ENCODE results near the gene PLCB1.

The PLCB1 gene

DNA sequence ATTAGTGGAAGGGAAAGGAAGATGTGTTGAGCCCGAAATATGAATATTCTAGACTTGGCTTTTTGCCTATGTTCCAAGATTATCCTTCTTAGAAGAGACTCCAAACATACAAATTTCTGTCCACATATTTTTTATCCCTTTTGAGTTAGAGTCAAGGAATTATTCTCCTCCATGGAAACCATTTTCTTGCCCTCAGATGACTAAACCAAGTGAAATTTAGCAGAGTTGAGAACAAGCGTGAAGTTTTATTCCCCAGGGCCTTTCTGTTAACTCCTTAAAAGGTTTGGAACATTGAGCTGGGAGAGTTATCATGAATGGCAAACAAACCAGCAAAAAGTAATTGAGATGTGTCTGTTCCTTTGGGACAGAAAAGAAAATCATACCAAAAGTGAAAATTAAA is 650.7 kb downstream of the PLCB1 start:
- TF ChIP-seq GATA3 (IDR thresholded peaks at IDR 0.05; ENCODE audit: low read depth, low read length) = no peak
- TF ChIP-seq GATA2 (IDR thresholded peaks at IDR 0.05; ENCODE audit: low read depth, low read length) = no peak

DNA sequence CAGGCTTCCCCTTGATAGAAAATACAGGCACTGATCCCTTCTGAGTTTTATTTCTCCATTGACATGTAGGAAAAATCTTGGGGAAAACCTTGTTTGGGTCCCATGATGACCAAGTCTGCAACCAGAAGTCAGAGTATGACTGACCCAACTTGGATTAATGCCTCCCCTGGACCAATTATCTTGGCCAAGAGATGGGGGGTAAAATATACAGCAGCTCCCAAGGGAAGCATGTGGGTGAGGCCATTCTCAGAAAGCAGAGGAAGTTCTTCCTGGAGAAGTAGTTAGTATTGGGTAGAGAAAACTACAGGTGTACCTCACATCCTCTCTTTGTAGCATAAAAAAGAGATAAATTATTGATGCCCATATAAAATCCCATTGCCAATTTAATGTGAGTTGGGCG is 651.7 kb downstream of the PLCB1 start:
- TF ChIP-seq GATA2 (IDR thresholded peaks at IDR 0.05; ENCODE audit: low read depth, low read length) (no peak), GATA3 (IDR thresholded peaks at IDR 0.05; ENCODE audit: low read depth, low read length) (no peak)

DNA sequence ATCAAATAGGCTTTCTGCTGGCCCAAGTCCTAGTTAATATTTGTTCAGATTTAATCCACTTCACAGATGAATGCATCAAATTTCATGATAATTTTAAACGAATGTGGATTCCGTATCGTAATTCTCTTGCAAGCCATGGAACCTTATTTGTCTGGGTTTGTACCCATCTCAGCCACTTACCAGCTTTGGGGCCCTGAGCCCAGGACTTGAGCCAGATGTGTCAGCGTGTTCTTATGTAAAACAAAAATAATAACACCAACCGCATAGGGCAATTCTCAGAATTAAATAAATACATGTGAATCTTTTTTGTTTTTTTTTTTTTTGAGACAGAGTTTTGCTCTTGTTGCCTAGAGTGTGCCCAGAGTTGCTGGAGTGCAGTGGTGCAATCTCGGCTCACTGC is 654.3 kb downstream of the PLCB1 start:
- TF ChIP-seq GATA3 (IDR thresholded peaks at IDR 0.05; ENCODE audit: low read depth, low read length) = no peak
- TF ChIP-seq GATA2 (IDR thresholded peaks at IDR 0.05; ENCODE audit: low read depth, low read length) = no peak

DNA sequence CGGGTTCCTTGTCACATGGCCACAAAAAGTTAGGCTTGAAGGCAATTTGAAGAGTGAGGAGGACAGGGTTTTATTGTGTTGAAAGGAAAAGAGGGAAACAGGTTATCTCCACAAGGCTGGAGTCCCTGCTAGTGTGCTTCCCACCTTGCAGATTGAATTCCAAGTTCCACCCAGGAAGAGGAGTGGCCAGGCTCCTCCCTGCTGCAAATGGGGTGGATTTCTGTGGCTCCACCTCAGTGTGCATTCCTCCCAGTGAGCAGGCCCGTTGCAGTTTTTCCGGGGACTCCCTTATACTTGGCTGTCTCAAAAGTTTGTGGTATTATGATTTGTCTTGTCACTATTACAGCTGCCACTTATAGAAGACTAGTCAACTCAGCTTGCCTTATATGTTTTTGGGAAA is 655.0 kb downstream of the PLCB1 start:
- no peak for TF ChIP-seq GATA2 (IDR thresholded peaks at IDR 0.05; ENCODE audit: low read depth, low read length)
- no peak for TF ChIP-seq GATA3 (IDR thresholded peaks at IDR 0.05; ENCODE audit: low read depth, low read length)

DNA sequence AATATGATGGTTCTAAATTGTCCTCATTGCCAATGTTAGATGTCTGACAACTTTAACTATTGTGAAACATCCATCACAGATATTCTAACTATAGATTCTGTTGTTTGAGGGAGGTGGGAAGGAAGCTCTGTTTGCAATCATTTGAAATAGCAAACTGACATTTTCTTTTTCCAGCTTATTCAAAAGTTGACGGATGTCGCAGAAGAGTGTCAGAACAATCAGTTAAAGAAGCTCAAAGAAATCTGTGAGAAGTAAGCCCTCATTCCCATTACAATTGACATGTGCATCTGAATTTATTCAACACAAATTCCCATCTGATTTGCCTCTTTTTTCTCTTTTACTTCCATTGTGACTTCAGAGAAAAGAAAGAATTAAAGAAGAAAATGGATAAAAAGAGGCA is 656.2 kb downstream of the PLCB1 start:
- TF ChIP-seq GATA3 (IDR thresholded peaks at IDR 0.05; ENCODE audit: low read depth, low read length) (no peak), GATA2 (IDR thresholded peaks at IDR 0.05; ENCODE audit: low read depth, low read length) (no peak)

DNA sequence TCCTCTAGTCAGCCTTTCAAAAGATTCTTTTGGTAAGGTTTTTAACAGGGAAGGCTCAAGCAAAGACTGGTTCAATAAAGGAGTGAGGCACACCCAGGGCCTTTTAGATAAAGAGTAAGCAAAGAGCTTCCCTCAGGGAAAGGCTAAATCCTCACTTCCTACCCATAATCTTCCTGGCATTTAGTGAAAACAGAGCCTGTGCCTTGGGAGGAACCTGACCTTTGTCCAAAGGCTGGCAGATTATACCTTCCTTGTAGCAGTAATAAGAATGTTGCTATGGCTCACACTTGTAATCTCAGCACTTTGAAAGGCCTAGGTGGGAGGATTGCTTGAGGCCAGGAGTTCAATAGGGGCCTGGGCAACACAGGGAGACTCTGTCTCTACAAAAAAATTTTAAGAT is 656.8 kb downstream of the PLCB1 start:
- TF ChIP-seq GATA2 (IDR thresholded peaks at IDR 0.05; ENCODE audit: low read depth, low read length) (no peak), GATA3 (IDR thresholded peaks at IDR 0.05; ENCODE audit: low read depth, low read length) (no peak)

DNA sequence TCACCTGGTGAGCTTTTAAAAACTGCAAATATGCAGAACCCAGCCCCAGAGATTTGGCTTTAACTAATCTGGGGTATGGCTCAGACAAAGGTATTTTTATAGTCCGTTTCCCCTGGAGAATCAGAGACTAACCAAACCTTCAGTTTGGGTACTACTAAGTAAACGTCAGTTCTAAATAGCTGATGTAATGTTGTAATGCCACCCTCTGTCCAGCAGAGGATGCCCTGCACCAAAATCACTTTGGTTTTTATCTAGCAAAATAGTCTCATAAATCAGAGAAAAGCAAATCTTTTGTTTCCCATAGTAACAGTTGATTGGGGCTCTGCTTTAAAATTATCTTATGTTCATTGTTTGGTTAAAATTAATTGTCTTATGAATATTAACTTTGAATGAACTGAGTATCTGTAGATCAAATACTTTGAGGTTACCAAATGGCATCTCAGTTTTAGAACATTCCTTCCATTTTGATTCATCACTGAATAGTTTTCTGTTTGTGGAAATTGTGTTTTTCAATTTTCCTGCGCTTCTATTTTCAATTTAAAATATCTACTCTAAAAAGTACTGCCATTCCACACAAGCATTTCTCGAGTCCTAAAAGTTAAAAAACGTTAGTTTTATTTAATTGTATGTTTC is 658.5 kb downstream of the PLCB1 start:
- no peak for TF ChIP-seq GATA3 (IDR thresholded peaks at IDR 0.05; ENCODE audit: low read depth, low read length)
- TF ChIP-seq GATA2 (IDR thresholded peaks at IDR 0.05; ENCODE audit: low read depth, low read length) = no peak

DNA sequence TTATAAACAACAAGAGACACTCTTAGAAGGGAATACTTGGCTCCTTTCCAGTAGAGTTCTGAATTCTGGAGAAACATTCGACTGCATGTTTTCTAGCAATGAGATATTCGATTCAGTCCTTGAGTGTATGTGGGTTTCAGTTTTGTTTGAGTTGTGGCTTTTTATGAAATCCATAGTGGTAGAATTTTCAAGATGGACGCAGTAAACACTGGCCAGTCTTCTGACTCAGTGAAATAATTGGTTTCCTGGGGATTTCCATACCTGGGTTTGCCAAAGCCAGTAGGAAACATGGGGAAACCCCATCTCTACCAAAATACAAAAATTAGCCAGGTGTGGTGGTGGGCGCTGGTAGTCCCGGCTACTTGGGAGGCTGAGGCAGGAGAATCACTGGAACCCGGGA is 663.3 kb downstream of the PLCB1 start:
- TF ChIP-seq GATA3 (IDR thresholded peaks at IDR 0.05; ENCODE audit: low read depth, low read length) = no peak
- TF ChIP-seq GATA2 (IDR thresholded peaks at IDR 0.05; ENCODE audit: low read depth, low read length) = no peak

DNA sequence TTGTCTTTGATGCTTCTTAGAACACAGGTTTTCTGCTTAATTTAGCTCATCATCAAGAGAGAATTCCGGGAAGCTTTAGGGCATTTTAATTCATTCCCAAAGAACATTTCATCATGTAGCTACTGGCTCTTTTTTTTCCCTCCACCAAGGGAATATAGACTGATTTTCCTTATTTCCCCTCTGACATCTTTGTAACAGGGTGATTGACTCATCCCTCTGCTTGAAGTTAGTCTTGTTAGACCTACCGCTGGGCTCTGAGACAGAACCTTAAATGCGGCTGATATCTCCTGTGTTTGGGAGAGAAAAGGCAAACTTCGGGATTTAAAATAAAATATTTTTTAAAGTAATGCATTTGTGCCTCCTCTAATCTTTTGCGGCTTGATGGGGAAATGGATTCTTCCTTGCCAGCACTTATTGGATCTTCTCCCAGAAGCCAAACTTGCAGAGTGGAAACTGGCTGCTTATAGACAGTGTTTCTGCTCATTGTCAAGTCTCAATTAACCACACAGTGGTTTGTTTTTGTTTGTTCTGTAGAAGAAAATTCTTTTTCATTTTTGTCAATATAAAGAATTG is 664.1 kb downstream of the PLCB1 start:
- TF ChIP-seq GATA2 (IDR thresholded peaks at IDR 0.05; ENCODE audit: low read depth, low read length) (no peak), GATA3 (IDR thresholded peaks at IDR 0.05; ENCODE audit: low read depth, low read length) (no peak)

DNA sequence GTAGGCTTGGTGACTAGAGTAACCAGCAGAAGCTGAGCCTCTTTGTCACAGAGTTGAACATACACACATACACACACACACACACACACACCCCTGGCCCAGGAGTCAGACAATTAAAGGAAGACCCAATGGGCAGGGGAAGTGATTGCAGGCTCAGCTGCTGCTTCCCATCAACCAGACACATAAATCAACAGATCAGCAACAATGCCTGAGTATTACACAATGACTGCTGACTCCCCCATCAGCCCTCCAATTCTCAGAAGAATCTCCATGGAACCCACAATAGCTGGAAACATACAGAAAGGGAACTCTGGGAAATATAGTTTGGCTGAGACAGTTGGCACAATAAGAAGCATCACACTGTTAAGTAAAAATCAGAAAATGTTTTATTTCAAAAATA is 666.4 kb downstream of the PLCB1 start:
- TF ChIP-seq GATA2 (IDR thresholded peaks at IDR 0.05; ENCODE audit: low read depth, low read length) (no peak), GATA3 (IDR thresholded peaks at IDR 0.05; ENCODE audit: low read depth, low read length) (no peak)

DNA sequence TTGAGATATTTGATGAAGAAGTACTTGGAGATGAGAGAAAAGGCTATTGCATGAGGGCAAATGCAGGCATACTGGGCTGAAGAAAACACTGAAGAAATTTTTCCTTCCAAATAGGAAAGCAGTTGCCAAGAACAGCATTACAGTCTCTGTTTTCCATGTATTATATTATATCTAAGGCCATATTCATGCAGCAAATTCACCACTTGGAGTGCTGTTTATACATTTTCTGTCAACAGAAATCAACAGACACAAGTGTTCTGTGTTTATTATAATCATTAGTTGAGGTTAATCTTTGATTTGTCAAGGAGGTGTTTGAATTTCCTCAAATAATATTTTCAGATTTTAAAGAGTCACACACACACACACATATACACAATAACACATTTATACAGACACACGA is 668.0 kb downstream of the PLCB1 start:
- no peak for TF ChIP-seq GATA3 (IDR thresholded peaks at IDR 0.05; ENCODE audit: low read depth, low read length)
- TF ChIP-seq GATA2 (IDR thresholded peaks at IDR 0.05; ENCODE audit: low read depth, low read length) = no peak

DNA sequence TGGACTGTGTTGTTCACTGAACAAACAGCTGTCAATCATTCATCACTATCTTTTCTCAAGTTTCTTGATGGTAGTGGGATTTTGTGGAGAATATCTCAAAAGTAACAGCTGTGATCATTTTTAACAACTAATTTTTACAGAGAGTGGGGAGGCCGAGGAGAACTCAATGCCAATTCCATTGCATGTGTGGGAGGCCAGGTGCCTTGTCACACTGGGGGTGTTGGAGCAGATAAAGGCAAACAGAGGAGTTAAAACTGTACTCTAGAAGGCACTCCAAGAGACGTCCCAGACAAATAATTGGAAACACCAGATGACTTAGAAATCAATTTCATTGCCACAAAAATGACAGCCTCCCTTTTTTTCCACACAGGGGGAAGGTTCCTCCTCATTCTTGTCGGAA is 669.6 kb downstream of the PLCB1 start:
- TF ChIP-seq GATA3 (IDR thresholded peaks at IDR 0.05; ENCODE audit: low read depth, low read length) = no peak
- no peak for TF ChIP-seq GATA2 (IDR thresholded peaks at IDR 0.05; ENCODE audit: low read depth, low read length)

DNA sequence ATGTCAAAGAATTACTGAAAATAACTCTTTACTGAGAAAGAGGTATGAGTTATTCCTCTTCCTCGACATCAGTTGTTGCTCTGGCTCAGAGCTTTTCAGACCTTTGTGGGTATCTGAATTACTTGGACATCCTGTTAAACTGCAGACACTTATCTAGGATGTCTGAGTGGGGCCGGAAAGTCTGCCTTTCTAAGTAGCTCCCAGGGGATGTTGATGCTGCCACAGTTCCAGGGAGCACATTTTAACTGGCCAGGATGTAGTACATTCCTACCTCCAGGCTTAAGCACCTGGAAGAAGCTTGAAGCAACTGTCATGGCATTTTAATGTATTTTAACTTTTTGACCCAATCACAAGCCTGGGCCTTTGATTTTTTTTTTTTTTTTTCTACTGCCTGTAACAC is 671.0 kb downstream of the PLCB1 start:
- no peak for TF ChIP-seq GATA3 (IDR thresholded peaks at IDR 0.05; ENCODE audit: low read depth, low read length)
- no peak for TF ChIP-seq GATA2 (IDR thresholded peaks at IDR 0.05; ENCODE audit: low read depth, low read length)

DNA sequence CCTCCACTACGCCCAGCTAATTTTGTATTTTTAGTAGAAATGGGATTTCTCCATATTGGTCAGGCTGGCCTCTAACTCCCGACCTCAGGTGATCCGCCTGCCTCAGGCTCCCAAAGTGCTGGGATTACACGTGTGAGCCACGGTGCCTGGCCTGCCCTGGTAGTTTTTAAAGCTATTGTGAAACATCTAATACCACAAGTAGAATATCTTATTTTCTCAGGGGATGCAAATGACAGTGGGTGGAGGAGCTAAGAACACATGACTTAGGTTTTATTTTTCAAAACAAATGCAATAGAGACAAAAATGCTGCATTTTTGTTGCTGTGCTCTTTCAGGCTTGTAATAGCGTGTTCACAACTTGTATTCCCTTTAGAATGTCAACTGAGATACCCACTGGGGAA is 671.9 kb downstream of the PLCB1 start:
- TF ChIP-seq GATA2 (IDR thresholded peaks at IDR 0.05; ENCODE audit: low read depth, low read length) (no peak), GATA3 (IDR thresholded peaks at IDR 0.05; ENCODE audit: low read depth, low read length) (no peak)

DNA sequence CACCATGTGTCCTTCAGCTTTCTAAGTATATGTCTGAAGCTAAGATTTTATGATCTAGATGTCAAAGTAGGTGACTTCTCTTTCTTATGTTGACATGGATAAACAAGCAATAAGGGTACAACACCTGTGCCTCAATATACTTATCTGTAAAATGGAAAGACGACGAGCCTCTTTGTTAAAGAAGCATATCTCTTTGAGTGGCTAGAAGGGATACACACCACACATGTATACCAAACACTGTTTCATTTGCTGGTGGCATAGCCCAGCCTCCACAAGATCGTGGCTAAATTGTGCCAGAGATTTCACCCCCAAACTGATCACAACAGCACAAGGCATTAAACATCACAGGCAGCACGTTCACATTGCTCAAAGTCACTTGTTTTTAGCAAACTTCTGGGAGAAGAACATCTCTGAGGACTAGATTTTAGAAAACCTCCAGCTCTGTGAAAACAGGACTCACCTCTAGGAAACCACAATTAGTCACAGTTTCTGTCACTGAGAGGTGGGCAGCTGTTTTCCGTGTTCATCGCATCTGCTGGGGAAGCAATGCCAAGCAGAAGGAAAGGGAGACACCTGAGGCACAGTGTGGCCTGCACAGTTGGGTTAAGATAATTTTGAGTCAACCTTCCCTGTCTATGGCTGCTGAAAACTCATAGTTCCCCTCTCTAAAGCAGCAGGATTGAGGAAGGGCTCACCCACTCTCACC is 673.8 kb downstream of the PLCB1 start:
- TF ChIP-seq GATA2 (IDR thresholded peaks at IDR 0.05; ENCODE audit: low read depth, low read length) (no peak), GATA3 (IDR thresholded peaks at IDR 0.05; ENCODE audit: low read depth, low read length) (no peak)
